GM12872 (cell line): ENCODE data around the gene ZYG11A.

Experiments used
- CTCF ChIP-seq: IDR thresholded peaks from 3 replicates; pipeline ENCODE4 v1.5.1; 2011; ENCODE audit warnings: low read depth, mild to moderate bottlenecking, low read length, moderate library complexity; ENCODE audit not compliant: insufficient read depth

Gene ZYG11A

GRCh38 chr1:52925571-52926005 is 83.0 kb downstream of the ZYG11A start:
- no peak for TF ChIP-seq CTCF

GRCh38 chr1:52926864-52927211 is 84.3 kb downstream of the ZYG11A start:
- no peak for TF ChIP-seq CTCF

GRCh38 chr1:52927212-52928014 is 84.9 kb downstream of the ZYG11A start, which contains the start of gene SCP2:
Gene SCP2 (plus strand): TSS chr1:52927276. CDS start chr1:52927397, 121 bp downstream.
- no peak for TF ChIP-seq CTCF

GRCh38 chr1:52928015-52928404 is 85.5 kb downstream of the ZYG11A start:
- no peak for TF ChIP-seq CTCF

- no peak for TF ChIP-seq CTCF
Observed at GRCh38 chr1:52929019-52929418, 86.5 kb downstream of the ZYG11A start.

GRCh38 chr1:52937433-52938182 is 95.0 kb downstream of the ZYG11A start:
- no peak for TF ChIP-seq CTCF

- no peak for TF ChIP-seq CTCF
Observed at GRCh38 chr1:52938183-52938451, 95.6 kb downstream of the ZYG11A start.
